GM12878 (cell line): ENCODE measurements around the gene TRAPPC2B. TPM values are rescaled to one million over a fixed set of nuclear protein-coding genes. Genes with fewer than 3 reads are reported as not detected.

ENCODE experiments used
- GABPA ChIP-seq: IDR thresholded peaks from 2 replicates; pipeline ENCODE4 v1.6.1; 2014; ENCODE audit warnings: antibody characterized with exemption, low read depth, mild to moderate bottlenecking, inconsistent platforms
- NFYB ChIP-seq: IDR thresholded peaks from 2 replicates; pipeline ENCODE4 v1.6.1; 2011; ENCODE audit warnings: low read depth, mild to moderate bottlenecking, low read length, improper control_type of control experiment, moderate library complexity; ENCODE audit not compliant: insufficient read depth
- PAX5 ChIP-seq: IDR thresholded peaks from 2 replicates; pipeline ENCODE4 v1.6.1; 2011; ENCODE audit warnings: low read depth, low read length, borderline replicate concordance
- RB1 ChIP-seq: fragments of 450-650 bp; formaldehyde crosslinking; IDR thresholded peaks from 2 replicates; pipeline ENCODE4 v1.6.1; 2017; ENCODE audit warnings: mild to moderate bottlenecking, borderline replicate concordance
- RELA ChIP-seq: fragments of 450-650 bp; IDR thresholded peaks from 2 replicates; pipeline ENCODE4 v1.8.0; 2014; ENCODE audit warnings: borderline replicate concordance; ENCODE audit not compliant: partially characterized antibody
- SMARCA5 ChIP-seq: fragments of 450-650 bp; IDR thresholded peaks from 2 replicates; pipeline ENCODE4 v1.6.1; 2017; ENCODE audit warnings: mild to moderate bottlenecking
- ZBED1 ChIP-seq: IDR thresholded peaks from 2 replicates; pipeline ENCODE4 v1.6.1; 2016; ENCODE audit warnings: borderline replicate concordance
- ZNF274 ChIP-seq: IDR thresholded peaks from one replicate; pipeline ENCODE4 v1.8.0; 2011; ENCODE audit not compliant: insufficient read length, insufficient read depth
- polyA plus RNA-seq, 11 experiments: library from polyadenylated mRNA; depleted of rRNA in 4 of 11; unstranded in 6 of 11; stranded (reverse) in 5 of 11; fragments of >200 nt; fragmentation: Nextera tagmentation in 4 of 11; fragmentation: Illumina TruSeq in 1 of 11; extraction: Ambion mirVana in 4 of 11; extraction: Trizol in 1 of 11; gene quantifications; 1 replicate in 1 of 11; 2 replicates in 10 of 11; pipeline versions ENCODE4 v1.2.1 to v1.2.3, GENCODE V29; 2011 to 2016; ENCODE audit warnings: inconsistent platforms in 2 of 11, missing spikeins in 2 of 11, low read depth in 1 of 11
- total RNA-seq, 4 experiments: library from RNA; depleted of rRNA in 3 of 4; stranded (reverse); fragments of >200 nt in 3 of 4; fragmentation: Illumina TruSeq in 1 of 4; extraction: Trizol in 1 of 4; gene quantifications; 2 replicates each; pipeline versions ENCODE4 v1.2.1 to v1.2.3, GENCODE V29; 2013 to 2021
- TF ChIP-seq, protein P1 (sequence below): fragments of 450-650 bp; IDR thresholded peaks from 2 replicates; pipeline ENCODE4 v1.6.1; 2017; ENCODE audit warnings: mild to moderate bottlenecking
- TF ChIP-seq, protein P2 (sequence below): IDR thresholded peaks from 2 replicates; pipeline ENCODE4 v1.6.1; 2012; ENCODE audit warnings: mild to moderate bottlenecking, low read depth, low read length
- TF ChIP-seq, protein P3 (sequence below): fragments of 150-350 bp; IDR thresholded peaks from 2 replicates; pipeline ENCODE4 v1.6.1; 2016; ENCODE audit warnings: low read depth, low read length
- TF ChIP-seq, protein P4 (sequence below): IDR thresholded peaks from 2 replicates; pipeline ENCODE4 v1.6.1; 2011; ENCODE audit warnings: mild to moderate bottlenecking, low read depth, low read length, moderate library complexity; ENCODE audit not compliant: insufficient replicate concordance
- TF ChIP-seq, protein P5 (sequence below), 3 experiments: IDR thresholded peaks in 2 of 3; conservative IDR thresholded peaks in 1 of 3; 2 replicates each; pipeline ENCODE4 v1.5.1; 2011; ENCODE audit warnings: low read depth in 3 of 3, low read length in 3 of 3, mild to moderate bottlenecking in 3 of 3, control low read depth in 2 of 3, moderate library complexity in 2 of 3, inconsistent platforms in 1 of 3, mixed read lengths in 1 of 3; ENCODE audit not compliant: control insufficient read depth in 2 of 3, insufficient read depth in 1 of 3; ENCODE audit errors: extremely low read depth in 1 of 3
- TF ChIP-seq, protein P6 (sequence below): fragments of 450-650 bp; IDR thresholded peaks from 2 replicates; pipeline ENCODE4 v1.6.1; 2016; ENCODE audit warnings: mild to moderate bottlenecking

Gene TRAPPC2B
- total and polyA plus RNA-seq, 10 of the 15 experiments (the other 5 are each of a cell fraction or from before 2014, with no cell fraction given) = 10.6 to 86.4 (median 25.6) TPM

DNA sequence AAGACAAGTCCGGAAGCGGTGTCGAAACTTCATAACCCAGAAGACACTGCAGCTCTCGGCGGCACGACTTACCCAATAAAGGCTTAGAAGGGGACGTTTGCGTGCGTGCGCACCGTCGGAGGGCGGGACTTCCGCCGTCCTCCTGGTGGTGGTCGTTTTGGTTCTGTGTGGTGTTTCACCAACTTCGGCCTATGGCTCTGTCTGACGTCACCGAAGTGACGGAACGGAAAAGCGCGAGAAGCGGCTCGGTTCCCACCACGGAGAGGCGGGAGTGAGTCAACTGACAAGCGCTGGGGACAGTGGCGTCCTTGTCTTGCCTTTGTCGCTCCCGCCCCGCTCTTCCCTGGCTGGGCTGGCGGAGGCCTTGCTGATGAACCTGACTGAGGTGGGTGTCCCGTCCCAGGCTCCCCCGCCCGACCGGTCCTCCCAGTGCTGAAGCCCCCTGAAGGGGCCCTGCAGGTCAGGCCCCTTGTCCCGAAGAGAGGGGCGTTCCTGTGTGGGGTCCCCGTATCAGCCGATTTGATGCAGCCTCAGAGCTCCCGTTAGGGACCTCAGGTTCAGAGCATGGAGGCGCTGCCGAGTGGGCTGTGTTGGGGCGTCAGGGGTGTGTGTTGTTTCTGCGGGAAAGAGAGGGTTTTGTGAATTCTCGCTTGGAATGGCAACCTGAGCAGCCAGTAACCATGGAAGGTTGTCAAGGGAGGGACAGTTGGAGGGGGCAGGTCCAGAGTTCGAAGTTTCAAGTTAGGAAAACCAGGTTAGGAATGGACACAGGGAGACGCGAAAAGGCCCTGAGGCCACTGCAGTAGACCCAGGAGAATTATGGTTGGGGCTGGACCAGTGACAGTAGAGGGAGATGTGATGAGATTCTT is 26.6 kb downstream of the TRAPPC2B start, which contains the start of gene ZNF548 (continued):
- no peak for TF ChIP-seq RB1
- TF ChIP-seq PAX5 = 0 out of 2 replicates have a peak, but pooled peaks have one; percentile 7
- TF ChIP-seq NFYB = peak; percentile 79; the same call in 1 of the 2 replicates
- TF ChIP-seq, protein P1, sequence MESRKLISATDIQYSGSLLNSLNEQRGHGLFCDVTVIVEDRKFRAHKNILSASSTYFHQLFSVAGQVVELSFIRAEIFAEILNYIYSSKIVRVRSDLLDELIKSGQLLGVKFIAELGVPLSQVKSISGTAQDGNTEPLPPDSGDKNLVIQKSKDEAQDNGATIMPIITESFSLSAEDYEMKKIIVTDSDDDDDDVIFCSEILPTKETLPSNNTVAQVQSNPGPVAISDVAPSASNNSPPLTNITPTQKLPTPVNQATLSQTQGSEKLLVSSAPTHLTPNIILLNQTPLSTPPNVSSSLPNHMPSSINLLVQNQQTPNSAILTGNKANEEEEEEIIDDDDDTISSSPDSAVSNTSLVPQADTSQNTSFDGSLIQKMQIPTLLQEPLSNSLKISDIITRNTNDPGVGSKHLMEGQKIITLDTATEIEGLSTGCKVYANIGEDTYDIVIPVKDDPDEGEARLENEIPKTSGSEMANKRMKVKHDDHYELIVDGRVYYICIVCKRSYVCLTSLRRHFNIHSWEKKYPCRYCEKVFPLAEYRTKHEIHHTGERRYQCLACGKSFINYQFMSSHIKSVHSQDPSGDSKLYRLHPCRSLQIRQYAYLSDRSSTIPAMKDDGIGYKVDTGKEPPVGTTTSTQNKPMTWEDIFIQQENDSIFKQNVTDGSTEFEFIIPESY = no peak
- TF ChIP-seq RELA = no peak
- TF ChIP-seq, protein P2, sequence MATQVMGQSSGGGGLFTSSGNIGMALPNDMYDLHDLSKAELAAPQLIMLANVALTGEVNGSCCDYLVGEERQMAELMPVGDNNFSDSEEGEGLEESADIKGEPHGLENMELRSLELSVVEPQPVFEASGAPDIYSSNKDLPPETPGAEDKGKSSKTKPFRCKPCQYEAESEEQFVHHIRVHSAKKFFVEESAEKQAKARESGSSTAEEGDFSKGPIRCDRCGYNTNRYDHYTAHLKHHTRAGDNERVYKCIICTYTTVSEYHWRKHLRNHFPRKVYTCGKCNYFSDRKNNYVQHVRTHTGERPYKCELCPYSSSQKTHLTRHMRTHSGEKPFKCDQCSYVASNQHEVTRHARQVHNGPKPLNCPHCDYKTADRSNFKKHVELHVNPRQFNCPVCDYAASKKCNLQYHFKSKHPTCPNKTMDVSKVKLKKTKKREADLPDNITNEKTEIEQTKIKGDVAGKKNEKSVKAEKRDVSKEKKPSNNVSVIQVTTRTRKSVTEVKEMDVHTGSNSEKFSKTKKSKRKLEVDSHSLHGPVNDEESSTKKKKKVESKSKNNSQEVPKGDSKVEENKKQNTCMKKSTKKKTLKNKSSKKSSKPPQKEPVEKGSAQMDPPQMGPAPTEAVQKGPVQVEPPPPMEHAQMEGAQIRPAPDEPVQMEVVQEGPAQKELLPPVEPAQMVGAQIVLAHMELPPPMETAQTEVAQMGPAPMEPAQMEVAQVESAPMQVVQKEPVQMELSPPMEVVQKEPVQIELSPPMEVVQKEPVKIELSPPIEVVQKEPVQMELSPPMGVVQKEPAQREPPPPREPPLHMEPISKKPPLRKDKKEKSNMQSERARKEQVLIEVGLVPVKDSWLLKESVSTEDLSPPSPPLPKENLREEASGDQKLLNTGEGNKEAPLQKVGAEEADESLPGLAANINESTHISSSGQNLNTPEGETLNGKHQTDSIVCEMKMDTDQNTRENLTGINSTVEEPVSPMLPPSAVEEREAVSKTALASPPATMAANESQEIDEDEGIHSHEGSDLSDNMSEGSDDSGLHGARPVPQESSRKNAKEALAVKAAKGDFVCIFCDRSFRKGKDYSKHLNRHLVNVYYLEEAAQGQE = 0 out of 2 replicates have a peak, but pooled peaks have one; percentile 3
- TF ChIP-seq, protein P3, sequence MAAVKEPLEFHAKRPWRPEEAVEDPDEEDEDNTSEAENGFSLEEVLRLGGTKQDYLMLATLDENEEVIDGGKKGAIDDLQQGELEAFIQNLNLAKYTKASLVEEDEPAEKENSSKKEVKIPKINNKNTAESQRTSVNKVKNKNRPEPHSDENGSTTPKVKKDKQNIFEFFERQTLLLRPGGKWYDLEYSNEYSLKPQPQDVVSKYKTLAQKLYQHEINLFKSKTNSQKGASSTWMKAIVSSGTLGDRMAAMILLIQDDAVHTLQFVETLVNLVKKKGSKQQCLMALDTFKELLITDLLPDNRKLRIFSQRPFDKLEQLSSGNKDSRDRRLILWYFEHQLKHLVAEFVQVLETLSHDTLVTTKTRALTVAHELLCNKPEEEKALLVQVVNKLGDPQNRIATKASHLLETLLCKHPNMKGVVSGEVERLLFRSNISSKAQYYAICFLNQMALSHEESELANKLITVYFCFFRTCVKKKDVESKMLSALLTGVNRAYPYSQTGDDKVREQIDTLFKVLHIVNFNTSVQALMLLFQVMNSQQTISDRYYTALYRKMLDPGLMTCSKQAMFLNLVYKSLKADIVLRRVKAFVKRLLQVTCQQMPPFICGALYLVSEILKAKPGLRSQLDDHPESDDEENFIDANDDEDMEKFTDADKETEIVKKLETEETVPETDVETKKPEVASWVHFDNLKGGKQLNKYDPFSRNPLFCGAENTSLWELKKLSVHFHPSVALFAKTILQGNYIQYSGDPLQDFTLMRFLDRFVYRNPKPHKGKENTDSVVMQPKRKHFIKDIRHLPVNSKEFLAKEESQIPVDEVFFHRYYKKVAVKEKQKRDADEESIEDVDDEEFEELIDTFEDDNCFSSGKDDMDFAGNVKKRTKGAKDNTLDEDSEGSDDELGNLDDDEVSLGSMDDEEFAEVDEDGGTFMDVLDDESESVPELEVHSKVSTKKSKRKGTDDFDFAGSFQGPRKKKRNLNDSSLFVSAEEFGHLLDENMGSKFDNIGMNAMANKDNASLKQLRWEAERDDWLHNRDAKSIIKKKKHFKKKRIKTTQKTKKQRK = peak; percentile 52; the same call in 1 of the 2 replicates
- TF ChIP-seq GABPA = peak; percentile 92
- TF ChIP-seq, protein P4, sequence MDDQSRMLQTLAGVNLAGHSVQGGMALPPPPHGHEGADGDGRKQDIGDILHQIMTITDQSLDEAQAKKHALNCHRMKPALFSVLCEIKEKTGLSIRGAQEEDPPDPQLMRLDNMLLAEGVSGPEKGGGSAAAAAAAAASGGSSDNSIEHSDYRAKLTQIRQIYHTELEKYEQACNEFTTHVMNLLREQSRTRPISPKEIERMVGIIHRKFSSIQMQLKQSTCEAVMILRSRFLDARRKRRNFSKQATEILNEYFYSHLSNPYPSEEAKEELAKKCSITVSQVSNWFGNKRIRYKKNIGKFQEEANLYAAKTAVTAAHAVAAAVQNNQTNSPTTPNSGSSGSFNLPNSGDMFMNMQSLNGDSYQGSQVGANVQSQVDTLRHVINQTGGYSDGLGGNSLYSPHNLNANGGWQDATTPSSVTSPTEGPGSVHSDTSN = peak; percentile 43
- no peak for TF ChIP-seq ZNF274
- TF ChIP-seq, protein P5, sequence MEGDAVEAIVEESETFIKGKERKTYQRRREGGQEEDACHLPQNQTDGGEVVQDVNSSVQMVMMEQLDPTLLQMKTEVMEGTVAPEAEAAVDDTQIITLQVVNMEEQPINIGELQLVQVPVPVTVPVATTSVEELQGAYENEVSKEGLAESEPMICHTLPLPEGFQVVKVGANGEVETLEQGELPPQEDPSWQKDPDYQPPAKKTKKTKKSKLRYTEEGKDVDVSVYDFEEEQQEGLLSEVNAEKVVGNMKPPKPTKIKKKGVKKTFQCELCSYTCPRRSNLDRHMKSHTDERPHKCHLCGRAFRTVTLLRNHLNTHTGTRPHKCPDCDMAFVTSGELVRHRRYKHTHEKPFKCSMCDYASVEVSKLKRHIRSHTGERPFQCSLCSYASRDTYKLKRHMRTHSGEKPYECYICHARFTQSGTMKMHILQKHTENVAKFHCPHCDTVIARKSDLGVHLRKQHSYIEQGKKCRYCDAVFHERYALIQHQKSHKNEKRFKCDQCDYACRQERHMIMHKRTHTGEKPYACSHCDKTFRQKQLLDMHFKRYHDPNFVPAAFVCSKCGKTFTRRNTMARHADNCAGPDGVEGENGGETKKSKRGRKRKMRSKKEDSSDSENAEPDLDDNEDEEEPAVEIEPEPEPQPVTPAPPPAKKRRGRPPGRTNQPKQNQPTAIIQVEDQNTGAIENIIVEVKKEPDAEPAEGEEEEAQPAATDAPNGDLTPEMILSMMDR (IDR thresholded peaks at IDR 0.05 in 2 of 3, conservative IDR thresholded peaks at IDR 0.05 in 1 of 3; ENCODE audit: control insufficient read depth in 2 of 3, extremely low read depth in 1 of 3, insufficient read depth in 1 of 3, low read depth in 3 of 3, low read length in 3 of 3) = peak in 2 of 3 experiments; percentile 18 to 23; a peak in 2 of 6 replicates
- TF ChIP-seq, protein P6, sequence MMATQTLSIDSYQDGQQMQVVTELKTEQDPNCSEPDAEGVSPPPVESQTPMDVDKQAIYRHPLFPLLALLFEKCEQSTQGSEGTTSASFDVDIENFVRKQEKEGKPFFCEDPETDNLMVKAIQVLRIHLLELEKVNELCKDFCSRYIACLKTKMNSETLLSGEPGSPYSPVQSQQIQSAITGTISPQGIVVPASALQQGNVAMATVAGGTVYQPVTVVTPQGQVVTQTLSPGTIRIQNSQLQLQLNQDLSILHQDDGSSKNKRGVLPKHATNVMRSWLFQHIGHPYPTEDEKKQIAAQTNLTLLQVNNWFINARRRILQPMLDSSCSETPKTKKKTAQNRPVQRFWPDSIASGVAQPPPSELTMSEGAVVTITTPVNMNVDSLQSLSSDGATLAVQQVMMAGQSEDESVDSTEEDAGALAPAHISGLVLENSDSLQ = peak; percentile 76
- no peak for TF ChIP-seq ZBED1
- no peak for TF ChIP-seq SMARCA5
